ENCODE measurements around the gene YIPF4.
"Not testable (repeated sequence)": the region's sequence is repeated elsewhere in the genome, so short reads cannot be mapped to it uniquely, and the experiment has no call there.

GRCh38 chr2:32328679-32329078, 51.0 kb downstream of the YIPF4 start:
- TF ChIP-seq, protein P1, sequence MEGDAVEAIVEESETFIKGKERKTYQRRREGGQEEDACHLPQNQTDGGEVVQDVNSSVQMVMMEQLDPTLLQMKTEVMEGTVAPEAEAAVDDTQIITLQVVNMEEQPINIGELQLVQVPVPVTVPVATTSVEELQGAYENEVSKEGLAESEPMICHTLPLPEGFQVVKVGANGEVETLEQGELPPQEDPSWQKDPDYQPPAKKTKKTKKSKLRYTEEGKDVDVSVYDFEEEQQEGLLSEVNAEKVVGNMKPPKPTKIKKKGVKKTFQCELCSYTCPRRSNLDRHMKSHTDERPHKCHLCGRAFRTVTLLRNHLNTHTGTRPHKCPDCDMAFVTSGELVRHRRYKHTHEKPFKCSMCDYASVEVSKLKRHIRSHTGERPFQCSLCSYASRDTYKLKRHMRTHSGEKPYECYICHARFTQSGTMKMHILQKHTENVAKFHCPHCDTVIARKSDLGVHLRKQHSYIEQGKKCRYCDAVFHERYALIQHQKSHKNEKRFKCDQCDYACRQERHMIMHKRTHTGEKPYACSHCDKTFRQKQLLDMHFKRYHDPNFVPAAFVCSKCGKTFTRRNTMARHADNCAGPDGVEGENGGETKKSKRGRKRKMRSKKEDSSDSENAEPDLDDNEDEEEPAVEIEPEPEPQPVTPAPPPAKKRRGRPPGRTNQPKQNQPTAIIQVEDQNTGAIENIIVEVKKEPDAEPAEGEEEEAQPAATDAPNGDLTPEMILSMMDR (IDR thresholded peaks at IDR 0.05; ENCODE audit: insufficient read depth, low read depth, low read length) = not testable (repeated sequence)
- not testable (repeated sequence) for TF ChIP-seq EZH2 (IDR thresholded peaks at IDR 0.05; ENCODE audit: insufficient read depth, low read length)
